ENCODE results near the gene AGPAT1. TPM values are rescaled to one million over a fixed set of nuclear protein-coding genes. Genes with fewer than 3 reads are reported as not detected.

The AGPAT1 gene
- total and polyA plus RNA-seq, 2 of the 8 experiments (the other 6 are each of a cell fraction or from before 2014, with no cell fraction given), result 96.0 to 222 TPM

- TF ChIP-seq ASH2L (IDR thresholded peaks at IDR 0.05; ENCODE audit: low read length) (no peak), HDAC6 (IDR thresholded peaks at IDR 0.05; ENCODE audit: low read depth, low read length) (no peak), ZNF274 (IDR thresholded peaks at IDR 0.05; ENCODE audit: borderline replicate concordance, extremely low read depth, low read length) (no peak), BRCA1 (IDR thresholded peaks at IDR 0.05; ENCODE audit: low read depth, low read length) (no peak), EZH2 (IDR thresholded peaks at IDR 0.05; ENCODE audit: low read depth, low read length, severe bottlenecking) (no peak), HDAC2 (IDR thresholded peaks at IDR 0.05; ENCODE audit: borderline replicate concordance in 1 of 2, low read depth in 2 of 2, low read length in 2 of 2) (no peak), NRF1 (IDR thresholded peaks at IDR 0.05; ENCODE audit: low read depth, low read length) (no peak), SP1 (IDR thresholded peaks at IDR 0.05; ENCODE audit: low read depth, low read length) (no peak), EGR1 (IDR thresholded peaks at IDR 0.05; ENCODE audit: borderline replicate concordance, low read depth, low read length) (no peak), RBBP5 (IDR thresholded peaks at IDR 0.05; ENCODE audit: borderline replicate concordance, low read depth, low read length) (no peak), CEBPB (IDR thresholded peaks at IDR 0.05; ENCODE audit: low read depth, low read length) (no peak), SIRT6 (IDR thresholded peaks at IDR 0.05; ENCODE audit: low read length) (no peak), TCF12 (IDR thresholded peaks at IDR 0.05; ENCODE audit: low read depth, low read length) (no peak), JUND (IDR thresholded peaks at IDR 0.05; ENCODE audit: low read length) (peak; percentile 83), TEAD4 (IDR thresholded peaks at IDR 0.05; ENCODE audit: low read depth, low read length) (no peak), GTF2F1 (IDR thresholded peaks at IDR 0.05; ENCODE audit: borderline replicate concordance, low read depth, low read length) (no peak), SAP30 (IDR thresholded peaks at IDR 0.05; ENCODE audit: insufficient read depth, insufficient replicate concordance, low read length) (no peak), POLR2A (IDR thresholded peaks at IDR 0.05; ENCODE audit: control extremely low read depth in 1 of 2, low read depth in 2 of 2, low read length in 2 of 2) (no peak), YY1 (IDR thresholded peaks at IDR 0.05; ENCODE audit: low read depth, low read length) (no peak), SUZ12 (IDR thresholded peaks at IDR 0.05; ENCODE audit: low read length) (no peak), GABPA (IDR thresholded peaks at IDR 0.05; ENCODE audit: borderline replicate concordance, insufficient read depth, low read length) (no peak), USF2 (IDR thresholded peaks at IDR 0.05; ENCODE audit: low read length) (no peak), SP4 (IDR thresholded peaks at IDR 0.05; ENCODE audit: low read length) (no peak), SIX5 (IDR thresholded peaks at IDR 0.05; ENCODE audit: low read depth, low read length) (no peak), CHD2 (IDR thresholded peaks at IDR 0.05; ENCODE audit: low read length) (no peak), MAX (IDR thresholded peaks at IDR 0.05) (peak; percentile 59)
Measured at GRCh38 chr6:32166411-32167061, 9.3 kb downstream of the AGPAT1 start (continued).
